PC-9 (cell line): ENCODE measurements around the gene CASQ1.

ENCODE experiments used
- CTCF ChIP-seq: fragments of 200-600 bp; sonication (generic); conservative IDR thresholded peaks from 2 replicates; pipeline ENCODE4 v1.6.1; 2017; ENCODE audit warnings: mixed run types, antibody characterized with exemption, mild to moderate bottlenecking, moderate library complexity
- EZH2 ChIP-seq: fragments of 200-600 bp; sonication (generic); IDR thresholded peaks from 2 replicates; pipeline ENCODE4 v1.8.0; 2017; ENCODE audit warnings: antibody characterized with exemption, low read depth

- TF ChIP-seq CTCF: no peak
- TF ChIP-seq EZH2: no peak
These were observed 56.7 kb downstream of the CASQ1 start for GRCh38 chr1:160247053-160247452.
